Gastroesophageal sphincter (tissue), 3 donors: ENCODE results near the gene RIC3.

Experiments used
- EP300 ChIP-seq: sonication (generic); formaldehyde crosslinking; IDR thresholded peaks from one replicate; pipeline ENCODE4 v1.6.1; 2017; ENCODE audit warnings: antibody characterized with exemption, mild to moderate bottlenecking
- POLR2A ChIP-seq, 2 donors: fragments of 450-650 bp; IDR thresholded peaks; one replicate each; pipeline ENCODE4 v1.6.1; 2017; ENCODE audit warnings: antibody characterized with exemption in 2 of 2, mild to moderate bottlenecking in 2 of 2, moderate library complexity in 1 of 2
- TF ChIP-seq, protein P1 (sequence below), 4 experiments: fragments of 200-600 bp in 2 of 4; fragments of 450-650 bp in 2 of 4; sonication (generic) in 1 of 4; IDR thresholded peaks; one replicate each; pipeline ENCODE4 v1.5.1; 2017 to 2019; ENCODE audit warnings: antibody characterized with exemption in 4 of 4, mild to moderate bottlenecking in 2 of 4, moderate library complexity in 2 of 4

- TF ChIP-seq POLR2A (IDR thresholded peaks at IDR 0.05) (no peak), EP300 (no peak)
- TF ChIP-seq, protein P1, sequence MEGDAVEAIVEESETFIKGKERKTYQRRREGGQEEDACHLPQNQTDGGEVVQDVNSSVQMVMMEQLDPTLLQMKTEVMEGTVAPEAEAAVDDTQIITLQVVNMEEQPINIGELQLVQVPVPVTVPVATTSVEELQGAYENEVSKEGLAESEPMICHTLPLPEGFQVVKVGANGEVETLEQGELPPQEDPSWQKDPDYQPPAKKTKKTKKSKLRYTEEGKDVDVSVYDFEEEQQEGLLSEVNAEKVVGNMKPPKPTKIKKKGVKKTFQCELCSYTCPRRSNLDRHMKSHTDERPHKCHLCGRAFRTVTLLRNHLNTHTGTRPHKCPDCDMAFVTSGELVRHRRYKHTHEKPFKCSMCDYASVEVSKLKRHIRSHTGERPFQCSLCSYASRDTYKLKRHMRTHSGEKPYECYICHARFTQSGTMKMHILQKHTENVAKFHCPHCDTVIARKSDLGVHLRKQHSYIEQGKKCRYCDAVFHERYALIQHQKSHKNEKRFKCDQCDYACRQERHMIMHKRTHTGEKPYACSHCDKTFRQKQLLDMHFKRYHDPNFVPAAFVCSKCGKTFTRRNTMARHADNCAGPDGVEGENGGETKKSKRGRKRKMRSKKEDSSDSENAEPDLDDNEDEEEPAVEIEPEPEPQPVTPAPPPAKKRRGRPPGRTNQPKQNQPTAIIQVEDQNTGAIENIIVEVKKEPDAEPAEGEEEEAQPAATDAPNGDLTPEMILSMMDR (IDR thresholded peaks at IDR 0.05) = no peak
Observed at GRCh38 chr11:8103909-8104308, 64.9 kb downstream of the RIC3 start.
